ENCODE measurements around the gene ANO3.
"Not testable (repeated sequence)": the region's sequence is repeated elsewhere in the genome, so short reads cannot be mapped to it uniquely, and the experiment has no call there.

Gene ANO3

DNA sequence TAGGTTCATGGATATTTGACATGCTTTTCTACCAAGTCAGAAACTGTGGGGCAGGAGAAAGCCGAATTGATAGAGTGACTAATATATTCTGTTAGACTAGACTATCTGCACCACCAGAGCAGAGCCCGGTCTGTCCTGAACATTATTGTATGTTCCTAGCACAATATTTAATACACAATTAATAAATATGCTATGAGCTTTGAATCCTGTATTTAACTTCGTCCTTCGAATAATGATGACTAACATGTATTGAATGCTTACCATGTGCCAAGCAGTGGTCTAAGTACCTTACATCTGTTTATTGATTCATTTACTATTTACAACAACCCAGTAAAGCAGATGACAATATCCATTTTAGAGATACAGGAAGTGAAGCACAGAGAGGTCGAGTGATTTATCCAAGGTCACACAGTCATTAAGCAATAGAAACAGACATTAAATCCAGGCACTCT lies 44.8 kb upstream of the ANO3 start:
- Histone ChIP-seq H3K36me3 (ENCODE audit: control insufficient read depth, insufficient read depth, low read length) (no peaks in the 10 kb centered on the region), H3K9me3 (ENCODE audit: control insufficient read depth, low read length) (no peaks in the 10 kb centered on the region), H3K4me2 (ENCODE audit: low read length) (no peak overlapping the region), H2AFZ (no peak overlapping the region), H3K4me1 (no peaks in the 10 kb centered on the region), H3K4me3 (ENCODE audit: low read depth, low read length) (no peak overlapping the region), H3K79me2 (no peaks in the 10 kb centered on the region), H3K27me3 (ENCODE audit: control insufficient read depth, insufficient read depth, low read length) (no peaks in the 10 kb centered on the region), H3K27ac (no peak overlapping the region), H3K9ac (no peak overlapping the region)
- TF ChIP-seq, protein P1, sequence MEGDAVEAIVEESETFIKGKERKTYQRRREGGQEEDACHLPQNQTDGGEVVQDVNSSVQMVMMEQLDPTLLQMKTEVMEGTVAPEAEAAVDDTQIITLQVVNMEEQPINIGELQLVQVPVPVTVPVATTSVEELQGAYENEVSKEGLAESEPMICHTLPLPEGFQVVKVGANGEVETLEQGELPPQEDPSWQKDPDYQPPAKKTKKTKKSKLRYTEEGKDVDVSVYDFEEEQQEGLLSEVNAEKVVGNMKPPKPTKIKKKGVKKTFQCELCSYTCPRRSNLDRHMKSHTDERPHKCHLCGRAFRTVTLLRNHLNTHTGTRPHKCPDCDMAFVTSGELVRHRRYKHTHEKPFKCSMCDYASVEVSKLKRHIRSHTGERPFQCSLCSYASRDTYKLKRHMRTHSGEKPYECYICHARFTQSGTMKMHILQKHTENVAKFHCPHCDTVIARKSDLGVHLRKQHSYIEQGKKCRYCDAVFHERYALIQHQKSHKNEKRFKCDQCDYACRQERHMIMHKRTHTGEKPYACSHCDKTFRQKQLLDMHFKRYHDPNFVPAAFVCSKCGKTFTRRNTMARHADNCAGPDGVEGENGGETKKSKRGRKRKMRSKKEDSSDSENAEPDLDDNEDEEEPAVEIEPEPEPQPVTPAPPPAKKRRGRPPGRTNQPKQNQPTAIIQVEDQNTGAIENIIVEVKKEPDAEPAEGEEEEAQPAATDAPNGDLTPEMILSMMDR (IDR thresholded peaks at IDR 0.05) = no peak

DNA sequence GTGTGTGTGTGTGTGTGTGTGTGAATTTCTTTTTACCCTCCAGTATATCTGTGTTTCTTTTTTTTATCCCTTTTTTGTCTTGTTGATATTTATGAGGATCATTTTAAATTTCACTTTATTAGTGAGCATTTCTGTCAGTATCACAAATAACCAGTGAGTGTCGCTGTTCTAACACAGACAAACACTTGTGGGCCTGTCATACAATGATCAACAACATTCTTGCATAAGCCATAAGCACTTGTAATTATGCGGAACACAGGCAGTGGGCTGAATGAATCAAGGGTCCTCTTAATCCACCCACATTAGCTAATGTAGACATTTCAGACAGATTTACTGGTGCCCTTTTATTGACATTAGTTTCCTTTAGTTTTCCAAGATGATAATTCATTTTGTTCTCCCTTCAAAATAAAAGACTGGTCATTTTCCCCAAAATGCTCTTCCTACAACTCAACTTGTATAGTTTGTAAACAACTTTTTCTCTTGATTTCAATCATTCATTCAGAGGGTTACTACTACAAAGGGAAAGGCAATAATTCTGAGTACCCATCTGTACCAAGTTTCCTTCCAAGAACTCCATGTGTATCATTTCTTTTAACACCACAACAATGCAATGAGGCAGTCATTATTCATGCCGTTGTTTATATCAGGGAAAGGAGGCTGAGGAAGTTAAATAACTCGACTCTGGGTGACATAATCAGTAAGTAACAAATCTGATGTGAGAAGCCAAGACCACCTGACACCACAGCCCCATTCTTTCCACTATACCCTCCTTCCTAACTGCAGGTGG lies 34.5 kb upstream of the ANO3 start:
- Histone ChIP-seq H2AFZ (no peak overlapping the region), H3K4me1 (no peaks in the 10 kb centered on the region), H3K79me2 (no peaks in the 10 kb centered on the region), H3K4me3 (ENCODE audit: low read depth, low read length) (no peak overlapping the region), H3K4me2 (ENCODE audit: low read length) (no peak overlapping the region), H3K9ac (no peak overlapping the region), H3K27me3 (ENCODE audit: control insufficient read depth, insufficient read depth, low read length) (no peaks in the 10 kb centered on the region), H3K9me3 (ENCODE audit: control insufficient read depth, low read length) (no peaks in the 10 kb centered on the region), H3K27ac (no peak overlapping the region), H3K36me3 (ENCODE audit: control insufficient read depth, insufficient read depth, low read length) (no peaks in the 10 kb centered on the region)
- TF ChIP-seq, protein P1 (IDR thresholded peaks at IDR 0.05) = peak; percentile 17

DNA sequence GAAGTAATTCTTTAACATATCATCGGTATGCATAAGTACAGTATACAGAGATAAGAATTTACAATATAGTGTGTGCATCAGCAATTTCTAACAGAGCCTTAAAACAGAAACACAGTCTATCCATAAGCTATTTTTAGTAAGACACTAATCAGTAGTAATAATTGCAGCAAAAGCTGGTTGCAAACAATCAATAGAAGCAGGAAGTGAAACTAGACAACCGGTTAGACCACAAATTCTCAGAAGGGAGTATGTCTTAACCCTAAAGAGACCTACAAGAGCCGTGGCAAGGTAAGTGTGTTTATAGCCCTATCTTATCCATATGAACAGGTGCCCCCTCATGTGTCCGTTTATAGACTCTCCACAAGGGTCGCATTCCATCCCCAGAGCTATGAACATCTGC lies 15.6 kb upstream of the ANO3 start:
- H2AFZ ChIP-seq; H3K4me2 ChIP-seq (ENCODE audit: low read length); H3K79me2 ChIP-seq; H3K9ac ChIP-seq; H3K4me1 ChIP-seq; H3K36me3 ChIP-seq (ENCODE audit: control insufficient read depth, insufficient read depth, low read length); H3K27me3 ChIP-seq (ENCODE audit: control insufficient read depth, insufficient read depth, low read length); H3K4me3 ChIP-seq (ENCODE audit: low read depth, low read length); H3K9me3 ChIP-seq (ENCODE audit: control insufficient read depth, low read length); H3K27ac ChIP-seq: not testable (repeated sequence)

DNA sequence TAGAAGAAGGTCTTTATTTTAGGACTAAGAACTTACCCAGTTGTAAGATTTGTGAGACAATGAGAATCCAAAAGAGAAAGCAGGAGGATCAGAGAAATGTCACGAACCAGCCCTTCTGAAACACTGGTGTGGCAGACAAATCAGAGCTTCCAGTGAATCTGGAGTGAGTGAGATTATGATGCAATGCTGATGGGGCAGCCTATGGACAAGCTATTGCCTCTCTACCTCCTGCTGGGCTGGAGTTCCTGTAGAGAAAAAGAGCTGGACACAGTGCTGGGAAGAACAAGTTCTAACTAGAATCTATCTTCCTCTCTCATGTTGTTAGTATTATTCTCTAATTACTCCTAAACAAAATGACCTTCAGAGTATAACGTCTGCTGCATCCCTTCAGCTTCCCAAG lies 12.0 kb upstream of the ANO3 start:
- Histone ChIP-seq H2AFZ (no peak overlapping the region), H3K9ac (no peak overlapping the region), H3K9me3 (ENCODE audit: control insufficient read depth, low read length) (no peaks in the 10 kb centered on the region), H3K4me3 (ENCODE audit: low read depth, low read length) (no peak overlapping the region), H3K27ac (no peak overlapping the region), H3K36me3 (ENCODE audit: control insufficient read depth, insufficient read depth, low read length) (no peaks in the 10 kb centered on the region), H3K27me3 (ENCODE audit: control insufficient read depth, insufficient read depth, low read length) (no peaks in the 10 kb centered on the region), H3K79me2 (no peaks in the 10 kb centered on the region), H3K4me2 (ENCODE audit: low read length) (no peak overlapping the region), H3K4me1 (no peaks in the 10 kb centered on the region)
- TF ChIP-seq, protein P1 (IDR thresholded peaks at IDR 0.05) = no peak

DNA sequence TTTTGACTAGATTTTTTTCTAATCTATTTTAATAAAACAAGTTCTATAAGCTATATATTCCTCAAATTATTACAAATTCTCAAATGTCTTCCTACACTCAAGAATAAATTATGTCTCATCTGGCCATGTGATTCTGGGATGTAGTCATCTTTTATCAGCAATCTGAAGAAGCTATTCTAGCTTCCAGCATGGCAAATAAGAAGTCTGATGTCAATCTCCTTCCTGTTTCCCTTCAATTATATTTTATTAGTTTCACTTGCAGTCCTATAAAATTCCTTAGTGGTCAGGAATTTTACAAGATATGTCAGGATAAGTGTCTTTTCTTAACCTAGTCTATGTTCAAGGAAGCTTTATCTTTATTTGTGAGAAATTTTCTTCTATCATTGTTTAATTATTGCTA lies 10.4 kb upstream of the ANO3 start:
- Histone ChIP-seq H3K9me3 (ENCODE audit: control insufficient read depth, low read length) (no peaks in the 10 kb centered on the region), H3K27me3 (ENCODE audit: control insufficient read depth, insufficient read depth, low read length) (no peaks in the 10 kb centered on the region), H2AFZ (no peak overlapping the region), H3K79me2 (no peaks in the 10 kb centered on the region), H3K4me3 (ENCODE audit: low read depth, low read length) (no peak overlapping the region), H3K4me2 (ENCODE audit: low read length) (no peak overlapping the region), H3K36me3 (ENCODE audit: control insufficient read depth, insufficient read depth, low read length) (no peaks in the 10 kb centered on the region), H3K9ac (no peak overlapping the region), H3K4me1 (no peaks in the 10 kb centered on the region), H3K27ac (no peak overlapping the region)
- TF ChIP-seq, protein P1 (IDR thresholded peaks at IDR 0.05) = no peak
